H9 (cell line): Measurements from ENCODE around the gene PRKCB. TPM values are rescaled to one million over a fixed set of nuclear protein-coding genes. Genes with fewer than 3 reads are reported as not detected.

Experiments
- DNase-seq: peaks from one replicate; pipeline ENCODE4 v3.0.0-alpha.2; 2017
- H2AFZ ChIP-seq: one replicate; pipeline ENCODE4 v1.6.1; 2013; ENCODE audit warnings: mild to moderate bottlenecking, low read length, control low read depth, moderate library complexity
- H2AK5ac ChIP-seq: 2 replicates; pipeline ENCODE4 v1.6.1; 2013; ENCODE audit warnings: low read length, control low read depth, mixed read lengths; ENCODE audit not compliant: insufficient read length
- H2BK120ac ChIP-seq: one replicate; pipeline ENCODE4 v1.6.1; 2013; ENCODE audit warnings: low read depth, mild to moderate bottlenecking, low read length, control low read depth, inconsistent platforms; ENCODE audit not compliant: poor library complexity, severe bottlenecking
- H2BK12ac ChIP-seq: 2 replicates; pipeline ENCODE4 v1.6.1; 2013; ENCODE audit warnings: low read length, control low read depth, mixed read lengths, low read depth; ENCODE audit not compliant: insufficient read length
- H2BK15ac ChIP-seq: 2 replicates; pipeline ENCODE4 v1.6.1; 2013; ENCODE audit warnings: low read depth, low read length, control low read depth
- H2BK20ac ChIP-seq: one replicate; pipeline ENCODE4 v1.6.1; 2013; ENCODE audit warnings: low read depth, mild to moderate bottlenecking, low read length, control low read depth, inconsistent platforms; ENCODE audit not compliant: poor library complexity, severe bottlenecking
- H2BK5ac ChIP-seq: 2 replicates; pipeline ENCODE4 v1.6.1; 2013; ENCODE audit warnings: low read length, control low read depth, mixed read lengths; ENCODE audit not compliant: insufficient read length
- H3K14ac ChIP-seq: 2 replicates; pipeline ENCODE4 v1.6.1; 2013; ENCODE audit warnings: low read length, control low read depth; ENCODE audit not compliant: insufficient read depth
- H3K18ac ChIP-seq: 2 replicates; pipeline ENCODE4 v1.6.1; 2013; ENCODE audit warnings: low read depth, mild to moderate bottlenecking, mixed read lengths, low read length, control low read depth; ENCODE audit not compliant: insufficient read length
- H3K23ac ChIP-seq: 2 replicates; pipeline ENCODE4 v1.6.1; 2013; ENCODE audit warnings: low read length, control low read depth, mixed read lengths, low read depth; ENCODE audit not compliant: insufficient read length
- H3K23me2 ChIP-seq: 2 replicates; pipeline ENCODE4 v1.6.1; 2013; ENCODE audit warnings: low read depth, mild to moderate bottlenecking, mixed read lengths, low read length, control low read depth; ENCODE audit not compliant: insufficient read length, poor library complexity, severe bottlenecking
- H3K27ac ChIP-seq: 2 replicates; pipeline ENCODE4 v1.5.1; 2013; ENCODE audit warnings: low read length, control low read depth, mixed read lengths, low read depth; ENCODE audit not compliant: insufficient read length
- H3K27me3 ChIP-seq: 2 replicates; pipeline ENCODE4 v1.6.1; 2013; ENCODE audit warnings: low read length, control low read depth, inconsistent platforms; ENCODE audit not compliant: insufficient read depth
- H3K4ac ChIP-seq: 2 replicates; pipeline ENCODE4 v1.6.1; 2013; ENCODE audit warnings: low read depth, mild to moderate bottlenecking, control low read depth, inconsistent platforms, low read length, moderate library complexity
- H3K4me1 ChIP-seq: 2 replicates; pipeline ENCODE4 v1.6.1; 2013; ENCODE audit warnings: low read length, control low read depth, inconsistent platforms; ENCODE audit not compliant: insufficient read depth
- H3K4me2 ChIP-seq: 2 replicates; pipeline ENCODE4 v1.6.1; 2013; ENCODE audit warnings: low read length, control low read depth, mixed read lengths; ENCODE audit not compliant: insufficient read length, insufficient read depth
- H3K56ac ChIP-seq: 2 replicates; pipeline ENCODE4 v1.6.1; 2013; ENCODE audit warnings: low read depth, mild to moderate bottlenecking, mixed read lengths, low read length, control low read depth; ENCODE audit not compliant: insufficient read length
- H3K79me1 ChIP-seq: 2 replicates; pipeline ENCODE4 v1.6.1; 2013; ENCODE audit warnings: low read depth, mild to moderate bottlenecking, moderate library complexity, low read length, control low read depth, inconsistent platforms; ENCODE audit not compliant: insufficient read depth, poor library complexity, severe bottlenecking
- H3K79me2 ChIP-seq: 2 replicates; pipeline ENCODE4 v1.6.1; 2013; ENCODE audit warnings: low read length, control low read depth, inconsistent platforms; ENCODE audit not compliant: insufficient read depth
- H3K9ac ChIP-seq: 2 replicates; pipeline ENCODE4 v1.6.1; 2013; ENCODE audit warnings: low read length, control low read depth, mixed read lengths; ENCODE audit not compliant: insufficient read length; ENCODE audit errors: extremely low read depth
- H3K9me3 ChIP-seq: one replicate; pipeline ENCODE4 v1.6.1; 2013; ENCODE audit warnings: low read depth, low read length, inconsistent platforms; ENCODE audit not compliant: control insufficient read depth
- H3T11ph ChIP-seq: one replicate; pipeline ENCODE4 v1.6.1; 2013; ENCODE audit warnings: mild to moderate bottlenecking, low read length, control low read depth, inconsistent platforms
- H4K20me1 ChIP-seq: one replicate; pipeline ENCODE4 v1.6.1; 2013; ENCODE audit not compliant: control insufficient read depth, insufficient read length, insufficient read depth
- H4K5ac ChIP-seq: 2 replicates; pipeline ENCODE4 v1.6.1; 2013; ENCODE audit warnings: low read depth, mild to moderate bottlenecking, mixed read lengths, low read length, control low read depth; ENCODE audit not compliant: insufficient read length
- H4K8ac ChIP-seq: replicated peaks from 2 replicates; pipeline ENCODE4 v1.6.1; 2013; ENCODE audit warnings: low read length, control low read depth, mixed read lengths, low read depth; ENCODE audit not compliant: insufficient read length
- H4K91ac ChIP-seq: 2 replicates; pipeline ENCODE4 v1.6.1; 2013; ENCODE audit warnings: low read depth, mild to moderate bottlenecking, moderate library complexity, mixed read lengths, low read length, control low read depth; ENCODE audit not compliant: insufficient read length
- H3K27ac Mint-ChIP-seq, 3 experiments: 2 replicates in 2 of 3; 3 replicates in 1 of 3; pipeline ENCODE4 v1.8.0; 2020 to 2021; ENCODE audit warnings: mixed read lengths in 3 of 3, mild to moderate bottlenecking in 1 of 3, moderate library complexity in 1 of 3
- H3K27me3 Mint-ChIP-seq: 2 replicates; pipeline ENCODE4 v1.8.0; 2021; ENCODE audit warnings: low read depth, mild to moderate bottlenecking, moderate library complexity, mixed read lengths
- H3K36me3 Mint-ChIP-seq, 3 experiments: 2 replicates in 2 of 3; 3 replicates in 1 of 3; pipeline ENCODE4 v1.8.0; 2020 to 2021; ENCODE audit warnings: low read depth in 3 of 3, mixed read lengths in 3 of 3; ENCODE audit not compliant: insufficient read depth in 1 of 3
- H3K4me1 Mint-ChIP-seq, 2 experiments: 2 replicates each; pipeline ENCODE4 v1.8.0; 2020; ENCODE audit warnings: mixed read lengths in 2 of 2
- H3K4me3 Mint-ChIP-seq, 2 experiments: 2 replicates in 1 of 2; 3 replicates in 1 of 2; pipeline ENCODE4 v1.8.0; 2020 to 2021; ENCODE audit warnings: mild to moderate bottlenecking in 2 of 2, mixed read lengths in 2 of 2, moderate library complexity in 1 of 2
- H3K9me3 Mint-ChIP-seq, 2 experiments: 2 replicates in 1 of 2; 3 replicates in 1 of 2; pipeline ENCODE4 v1.8.0; 2020; ENCODE audit warnings: mild to moderate bottlenecking in 2 of 2, mixed read lengths in 2 of 2, moderate library complexity in 1 of 2
- CTCF ChIP-seq: fragments of 200-600 bp; sonication (generic); conservative IDR thresholded peaks from 3 replicates; pipeline ENCODE4 v1.8.0; 2021; ENCODE audit warnings: antibody characterized with exemption, mild to moderate bottlenecking
- WGBS: extraction: QIAGEN DNeasy Blood & Tissue Kit; methylation state at CpG from one replicate; pipeline ENCODE4 v1.1.7; 2013; ENCODE audit warnings: missing lambda C conversion rate, low lambda C conversion rate, mixed read lengths; ENCODE audit not compliant: insufficient read length; ENCODE audit errors: extremely low coverage; 5-methylcytosine and 5-hydroxymethylcytosine counted together
- total RNA-seq: library from RNA; stranded (reverse); gene quantifications from 2 replicates; pipeline ENCODE4 v1.2.1, GENCODE V29; 2021

The PRKCB gene
- total RNA-seq, 1 experiment from 2014 or later, result 7.0 TPM

- H3K23ac ChIP-seq, result no peak overlapping the region
- no peaks in the 10 kb centered on the region for H3K9me3 ChIP-seq
- H3K27ac Mint-ChIP-seq, result peak overlapping the region; percentile 7 to 49 (median 25); a peak in 4 of 7 replicates
- no peak overlapping the region for H2AFZ ChIP-seq
- H3K9ac ChIP-seq, result no peak overlapping the region
- H3T11ph ChIP-seq, result no peak overlapping the region
- no peak for DNase-seq
- H3K4me1 Mint-ChIP-seq, result peaks cover 27 to 33% of the 10 kb centered on the region in 2 experiments
- H2BK15ac ChIP-seq, result no peak overlapping the region
- H2BK12ac ChIP-seq, result no peak overlapping the region
- H4K8ac ChIP-seq, result no peak overlapping the region
- H3K18ac ChIP-seq, result no peak overlapping the region
- H3K27me3 Mint-ChIP-seq, result no peaks in the 10 kb centered on the region
- H2BK20ac ChIP-seq, result no peak overlapping the region
- H3K4me3 Mint-ChIP-seq, result no peak overlapping the region
- no peaks in the 10 kb centered on the region for H3K27me3 ChIP-seq
- H3K79me2 ChIP-seq, result no peaks in the 10 kb centered on the region
- H4K5ac ChIP-seq, result no peak overlapping the region
- peaks cover 3 to 4% of the 10 kb centered on the region in 2 experiments; a peak in 2 of 5 replicates for H3K9me3 Mint-ChIP-seq
- H2AK5ac ChIP-seq, result no peak overlapping the region
- H3K4me1 ChIP-seq, result peaks cover 9% of the 10 kb centered on the region
- H3K14ac ChIP-seq, result no peak overlapping the region
- no peaks in the 10 kb centered on the region for H3K23me2 ChIP-seq
- H3K79me1 ChIP-seq, result no peaks in the 10 kb centered on the region
- no peak overlapping the region for H4K91ac ChIP-seq
- no peak overlapping the region for H3K4ac ChIP-seq
- no peak overlapping the region for H3K4me2 ChIP-seq
- no peak overlapping the region for H3K56ac ChIP-seq
- H3K36me3 Mint-ChIP-seq, result peaks cover 0 to 4% (median 2%) of the 10 kb centered on the region in 3 experiments; a peak in 2 of 7 replicates
- H2BK5ac ChIP-seq, result no peak overlapping the region
- no CpG with 5 or more reads among the region's 2 CpGs for WGBS
- H3K27ac ChIP-seq, result no peak overlapping the region
- H2BK120ac ChIP-seq, result no peak overlapping the region
- no peaks in the 10 kb centered on the region for H4K20me1 ChIP-seq
- TF ChIP-seq CTCF, result no peak
Observed at GRCh38 chr16:24113115-24113745, 277.4 kb downstream of the PRKCB start.
